ENCODE measurements around the gene TRIM33.

DNA sequence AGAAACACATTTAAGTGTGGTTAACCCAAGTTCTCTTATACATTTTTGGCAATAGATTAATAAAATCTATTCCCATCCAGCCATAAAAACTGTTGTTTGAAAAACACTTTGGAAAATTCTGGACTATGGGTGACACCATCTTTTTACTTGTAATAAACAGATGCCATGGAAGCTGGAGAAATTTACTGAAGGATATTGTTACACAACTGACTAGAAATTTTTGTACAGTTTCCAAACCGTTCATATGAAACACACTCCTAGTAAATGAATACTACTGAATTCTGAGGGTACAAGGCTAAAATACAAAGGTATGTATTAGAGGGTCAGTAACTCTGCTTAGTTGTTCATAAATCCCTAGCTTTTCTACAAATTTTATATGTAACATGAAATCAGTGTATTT is 48.7 kb downstream of the TRIM33 start:
- TF ChIP-seq, protein P1, sequence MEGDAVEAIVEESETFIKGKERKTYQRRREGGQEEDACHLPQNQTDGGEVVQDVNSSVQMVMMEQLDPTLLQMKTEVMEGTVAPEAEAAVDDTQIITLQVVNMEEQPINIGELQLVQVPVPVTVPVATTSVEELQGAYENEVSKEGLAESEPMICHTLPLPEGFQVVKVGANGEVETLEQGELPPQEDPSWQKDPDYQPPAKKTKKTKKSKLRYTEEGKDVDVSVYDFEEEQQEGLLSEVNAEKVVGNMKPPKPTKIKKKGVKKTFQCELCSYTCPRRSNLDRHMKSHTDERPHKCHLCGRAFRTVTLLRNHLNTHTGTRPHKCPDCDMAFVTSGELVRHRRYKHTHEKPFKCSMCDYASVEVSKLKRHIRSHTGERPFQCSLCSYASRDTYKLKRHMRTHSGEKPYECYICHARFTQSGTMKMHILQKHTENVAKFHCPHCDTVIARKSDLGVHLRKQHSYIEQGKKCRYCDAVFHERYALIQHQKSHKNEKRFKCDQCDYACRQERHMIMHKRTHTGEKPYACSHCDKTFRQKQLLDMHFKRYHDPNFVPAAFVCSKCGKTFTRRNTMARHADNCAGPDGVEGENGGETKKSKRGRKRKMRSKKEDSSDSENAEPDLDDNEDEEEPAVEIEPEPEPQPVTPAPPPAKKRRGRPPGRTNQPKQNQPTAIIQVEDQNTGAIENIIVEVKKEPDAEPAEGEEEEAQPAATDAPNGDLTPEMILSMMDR (IDR thresholded peaks at IDR 0.05; ENCODE audit: low read depth, low read length, poor library complexity, severe bottlenecking), result no peak
- no peak for TF ChIP-seq EZH2phosphoT487 (IDR thresholded peaks at IDR 0.05; ENCODE audit: borderline replicate concordance, low read length)

All from DOHH2 (cell line).